ENCODE results near the gene PARP12.

Gene PARP12

GRCh38 chr7:140034421-140034820, 28.3 kb downstream of the PARP12 start:
- no peak for DNase-seq

- DNase-seq = no peak
Measured at GRCh38 chr7:140033779-140034363, 28.9 kb downstream of the PARP12 start.

GRCh38 chr7:140033036-140033435, 29.7 kb downstream of the PARP12 start:
- no peak for DNase-seq

GRCh38 chr7:140031364-140031763, 31.4 kb downstream of the PARP12 start:
- DNase-seq = no peak

- DNase-seq = no peak
Measured at GRCh38 chr7:140029072-140029471, 33.7 kb downstream of the PARP12 start.

GRCh38 chr7:140028311-140028710, 34.4 kb downstream of the PARP12 start:
- DNase-seq = no peak

- no peak for DNase-seq
Measured at GRCh38 chr7:140027858-140028257, 34.9 kb downstream of the PARP12 start.

GRCh38 chr7:140026935-140027334, 35.8 kb downstream of the PARP12 start:
- DNase-seq = no peak

GRCh38 chr7:140025814-140026433, 36.8 kb downstream of the PARP12 start:
- DNase-seq = no peak

- no peak for DNase-seq
Measured at GRCh38 chr7:140025241-140025640, 37.5 kb downstream of the PARP12 start.

- DNase-seq = no peak
Measured at GRCh38 chr7:140024585-140024984, 38.2 kb downstream of the PARP12 start.

GRCh38 chr7:140023728-140024127, 39.0 kb downstream of the PARP12 start:
- no peak for DNase-seq

- no peak for DNase-seq
Measured at GRCh38 chr7:140022582-140023211, 40.1 kb downstream of the PARP12 start.

GRCh38 chr7:140021603-140022002, 41.1 kb downstream of the PARP12 start:
- DNase-seq = no peak

GRCh38 chr7:140019606-140020005, 43.1 kb downstream of the PARP12 start:
- DNase-seq = no peak

GRCh38 chr7:140019172-140019571, 43.6 kb downstream of the PARP12 start:
- no peak for DNase-seq

GRCh38 chr7:140018125-140019043, 44.4 kb downstream of the PARP12 start:
- no peak for DNase-seq

GRCh38 chr7:140017543-140017942, 45.2 kb downstream of the PARP12 start:
- no peak for DNase-seq

GRCh38 chr7:140017034-140017433, 45.7 kb downstream of the PARP12 start:
- no peak for DNase-seq

GRCh38 chr7:140016540-140016939, 46.2 kb downstream of the PARP12 start:
- DNase-seq = no peak

GRCh38 chr7:140015471-140015970, 47.2 kb downstream of the PARP12 start:
- DNase-seq = no peak

- DNase-seq = no peak
Measured at GRCh38 chr7:140014123-140014522, 48.6 kb downstream of the PARP12 start.

GRCh38 chr7:140013676-140014075, 49.1 kb downstream of the PARP12 start:
- DNase-seq = no peak

Data from stimulated activated CD4-positive, alpha-beta T cell treated with anti-CD3 and anti-CD28 coated beads, Interleukin-4, amount 100 ng/mL, for 1 hour (primary cell).